COR-L47 (cell line): ENCODE measurements around the gene ABCC4.

Experiments
- DNase-seq: peaks from one replicate; lab custom pipeline; 2025; lab: John Stamatoyannopoulos, UW

Gene ABCC4

GRCh38 chr13:95113601-95114000 is 187.7 kb downstream of the ABCC4 start:
- no peak for DNase-seq

- no peak for DNase-seq
Measured at GRCh38 chr13:95112883-95113282, 188.4 kb downstream of the ABCC4 start.

- no peak for DNase-seq
Measured at GRCh38 chr13:95111608-95112007, 189.6 kb downstream of the ABCC4 start.

- no peak for DNase-seq
Measured at GRCh38 chr13:95106562-95106961, 194.7 kb downstream of the ABCC4 start.

GRCh38 chr13:95100525-95101433 is 200.5 kb downstream of the ABCC4 start:
- no peak for DNase-seq

- DNase-seq = no peak
Measured at GRCh38 chr13:95099541-95099940, 201.7 kb downstream of the ABCC4 start.

GRCh38 chr13:95098916-95099315 is 202.3 kb downstream of the ABCC4 start:
- DNase-seq = no peak

- no peak for DNase-seq
Measured at GRCh38 chr13:95091755-95092154, 209.5 kb downstream of the ABCC4 start.

- DNase-seq = no peak
Measured at GRCh38 chr13:95087746-95088305, 213.4 kb downstream of the ABCC4 start.

- DNase-seq = no peak
Measured at GRCh38 chr13:95086761-95087160, 214.5 kb downstream of the ABCC4 start.

GRCh38 chr13:95083758-95084157 is 217.5 kb downstream of the ABCC4 start:
- no peak for DNase-seq

- no peak for DNase-seq
Measured at GRCh38 chr13:95083066-95083465, 218.2 kb downstream of the ABCC4 start.

GRCh38 chr13:95075506-95075905 is 225.7 kb downstream of the ABCC4 start:
- no peak for DNase-seq

GRCh38 chr13:95074820-95075219 is 226.4 kb downstream of the ABCC4 start:
- no peak for DNase-seq

- no peak for DNase-seq
Measured at GRCh38 chr13:95073747-95074311, 227.4 kb downstream of the ABCC4 start.

GRCh38 chr13:95067303-95067702 is 233.9 kb downstream of the ABCC4 start:
- no peak for DNase-seq

- no peak for DNase-seq
Measured at GRCh38 chr13:95060014-95060519, 241.2 kb downstream of the ABCC4 start.

- DNase-seq = no peak
Measured at GRCh38 chr13:95059306-95059705, 241.9 kb downstream of the ABCC4 start.

GRCh38 chr13:95058680-95059079 is 242.6 kb downstream of the ABCC4 start:
- DNase-seq = no peak

GRCh38 chr13:95056266-95056665 is 245.0 kb downstream of the ABCC4 start:
- no peak for DNase-seq

GRCh38 chr13:95050800-95051615 is 250.2 kb downstream of the ABCC4 start:
- DNase-seq = no peak

- DNase-seq = no peak
Measured at GRCh38 chr13:95049772-95050171, 251.5 kb downstream of the ABCC4 start.
